ENCODE results near the gene CHRNA4. TPM values are rescaled to one million over a fixed set of nuclear protein-coding genes. Genes with fewer than 3 reads are reported as not detected.

The CHRNA4 gene
- total RNA-seq, 1 experiment from 2014 or later: 0.11 TPM

DNA sequence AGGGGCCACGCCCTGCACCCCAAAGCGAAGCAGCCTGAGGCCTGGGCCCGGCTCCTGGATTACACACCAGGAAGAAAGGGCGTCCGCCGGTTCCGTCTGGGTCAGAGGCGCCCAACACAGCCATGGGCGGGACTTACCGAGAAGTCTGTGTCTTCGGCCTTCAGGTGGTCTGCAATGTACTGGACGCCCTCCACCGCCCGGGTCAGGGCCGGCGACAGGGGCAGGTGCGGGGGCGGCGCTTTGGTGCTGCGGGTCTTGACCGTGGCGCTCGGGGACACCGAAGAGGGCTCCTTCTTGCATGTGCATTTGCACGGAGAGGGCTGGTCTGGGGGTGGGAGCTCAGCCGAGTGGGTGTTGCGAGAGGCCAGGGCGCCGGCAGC lies 11.6 kb downstream of the CHRNA4 start:
- intact Hi-C loops (cut with micrococcal nuclease; ENCODE audit: unreplicated experiment): no loop called here
- POLR2A ChIA-PET: no interaction called here
- Histone ChIP-seq H3K4me1 (peaks cover 10% of the 10 kb centered on the region; the same call in 1 of the 2 replicates), H3K4me3 (ENCODE audit: low read depth, low read length) (no peak overlapping the region), H3K27me3 (replicated peaks; ENCODE audit: control insufficient read depth, insufficient read depth, low read length) (no peaks in the 10 kb centered on the region), H3K9me3 (peaks cover 25% of the 10 kb centered on the region), H3K36me3 (ENCODE audit: control insufficient read depth, insufficient read depth, low read length) (no peaks in the 10 kb centered on the region)
- Mint-ChIP-seq H3K36me3 (ENCODE audit: insufficient read depth, unreplicated experiment) (no peaks in the 10 kb centered on the region), H3K4me1 (ENCODE audit: low read depth, unreplicated experiment) (no peaks in the 10 kb centered on the region), H3K27ac (ENCODE audit: unreplicated experiment) (no peak overlapping the region), H3K27me3 (ENCODE audit: insufficient read depth, unreplicated experiment) (peaks cover 3% of the 10 kb centered on the region), H3K4me3 (ENCODE audit: unreplicated experiment) (no peak overlapping the region), H3K9me3 (ENCODE audit: unreplicated experiment) (peaks cover 14% of the 10 kb centered on the region)
- no TSS peak for BruUV-seq (replicated peaks)
- DNase-seq: no peak
- TF ChIP-seq, protein P1, sequence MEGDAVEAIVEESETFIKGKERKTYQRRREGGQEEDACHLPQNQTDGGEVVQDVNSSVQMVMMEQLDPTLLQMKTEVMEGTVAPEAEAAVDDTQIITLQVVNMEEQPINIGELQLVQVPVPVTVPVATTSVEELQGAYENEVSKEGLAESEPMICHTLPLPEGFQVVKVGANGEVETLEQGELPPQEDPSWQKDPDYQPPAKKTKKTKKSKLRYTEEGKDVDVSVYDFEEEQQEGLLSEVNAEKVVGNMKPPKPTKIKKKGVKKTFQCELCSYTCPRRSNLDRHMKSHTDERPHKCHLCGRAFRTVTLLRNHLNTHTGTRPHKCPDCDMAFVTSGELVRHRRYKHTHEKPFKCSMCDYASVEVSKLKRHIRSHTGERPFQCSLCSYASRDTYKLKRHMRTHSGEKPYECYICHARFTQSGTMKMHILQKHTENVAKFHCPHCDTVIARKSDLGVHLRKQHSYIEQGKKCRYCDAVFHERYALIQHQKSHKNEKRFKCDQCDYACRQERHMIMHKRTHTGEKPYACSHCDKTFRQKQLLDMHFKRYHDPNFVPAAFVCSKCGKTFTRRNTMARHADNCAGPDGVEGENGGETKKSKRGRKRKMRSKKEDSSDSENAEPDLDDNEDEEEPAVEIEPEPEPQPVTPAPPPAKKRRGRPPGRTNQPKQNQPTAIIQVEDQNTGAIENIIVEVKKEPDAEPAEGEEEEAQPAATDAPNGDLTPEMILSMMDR (IDR thresholded peaks at IDR 0.05; ENCODE audit: insufficient read depth in 1 of 2, low read depth in 1 of 2, low read length in 1 of 2, severe bottlenecking in 1 of 2, unreplicated experiment in 1 of 2): no peak
- CTCF ChIA-PET: no interaction called here

DNA sequence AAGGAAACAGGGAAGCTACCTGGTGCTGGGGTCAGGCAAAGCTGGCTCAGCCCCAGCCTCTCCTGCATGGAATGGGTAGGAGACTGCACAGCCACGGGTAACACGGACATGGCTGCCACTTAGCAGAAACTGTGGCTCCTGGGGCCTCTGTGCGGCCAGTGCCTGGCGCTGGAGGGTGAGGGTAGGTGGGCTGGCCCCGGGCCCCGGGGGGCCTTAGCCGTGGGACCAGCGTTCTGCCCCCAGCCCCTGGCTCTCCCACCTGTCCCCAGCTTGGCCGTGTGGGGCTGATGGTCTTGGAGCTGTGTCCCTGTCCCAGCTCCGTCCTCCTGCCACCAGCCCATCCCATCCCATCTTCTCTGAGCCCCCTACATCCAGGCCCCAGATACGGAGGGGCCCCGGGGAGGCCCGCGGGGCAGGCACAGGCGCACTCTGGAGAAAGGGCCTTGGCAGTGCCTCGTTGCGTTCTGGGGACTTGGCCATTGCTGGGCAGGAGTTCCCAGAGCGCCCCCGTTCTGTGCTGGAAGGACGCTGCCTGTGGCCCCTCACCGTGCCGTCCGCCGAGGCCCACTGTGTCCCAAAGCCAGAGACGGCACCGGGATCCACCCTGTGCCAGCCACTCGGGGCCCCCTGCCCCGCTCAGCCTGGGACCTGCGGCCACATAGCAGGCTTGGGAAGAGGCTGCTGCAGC lies 12.2 kb downstream of the CHRNA4 start:
- BruUV-seq (replicated peaks): no TSS peak
- H3K27ac Mint-ChIP-seq (ENCODE audit: unreplicated experiment): no peak overlapping the region
- DNase-seq: no peak
- Histone ChIP-seq H3K9me3 (peaks cover 25% of the 10 kb centered on the region), H3K36me3 (ENCODE audit: control insufficient read depth, insufficient read depth, low read length) (no peaks in the 10 kb centered on the region), H3K4me3 (ENCODE audit: low read depth, low read length) (no peak overlapping the region), H3K4me1 (peaks cover 10% of the 10 kb centered on the region; the same call in 1 of the 2 replicates), H3K27me3 (replicated peaks; ENCODE audit: control insufficient read depth, insufficient read depth, low read length) (no peaks in the 10 kb centered on the region)
- TF ChIP-seq, protein P1 (IDR thresholded peaks at IDR 0.05; ENCODE audit: insufficient read depth in 1 of 2, low read depth in 1 of 2, low read length in 1 of 2, severe bottlenecking in 1 of 2, unreplicated experiment in 1 of 2): no peak
- H3K36me3 Mint-ChIP-seq (ENCODE audit: insufficient read depth, unreplicated experiment): no peaks in the 10 kb centered on the region
- intact Hi-C loops (cut with micrococcal nuclease; ENCODE audit: unreplicated experiment): no loop called here
- peaks cover 14% of the 10 kb centered on the region for H3K9me3 Mint-ChIP-seq (ENCODE audit: unreplicated experiment)
- peaks cover 5% of the 10 kb centered on the region for H3K27me3 Mint-ChIP-seq (ENCODE audit: insufficient read depth, unreplicated experiment)
- ChIA-PET CTCF (no interaction called here), POLR2A (no interaction called here)
- H3K4me1 Mint-ChIP-seq (ENCODE audit: low read depth, unreplicated experiment): no peaks in the 10 kb centered on the region
- H3K4me3 Mint-ChIP-seq (ENCODE audit: unreplicated experiment): no peak overlapping the region

DNA sequence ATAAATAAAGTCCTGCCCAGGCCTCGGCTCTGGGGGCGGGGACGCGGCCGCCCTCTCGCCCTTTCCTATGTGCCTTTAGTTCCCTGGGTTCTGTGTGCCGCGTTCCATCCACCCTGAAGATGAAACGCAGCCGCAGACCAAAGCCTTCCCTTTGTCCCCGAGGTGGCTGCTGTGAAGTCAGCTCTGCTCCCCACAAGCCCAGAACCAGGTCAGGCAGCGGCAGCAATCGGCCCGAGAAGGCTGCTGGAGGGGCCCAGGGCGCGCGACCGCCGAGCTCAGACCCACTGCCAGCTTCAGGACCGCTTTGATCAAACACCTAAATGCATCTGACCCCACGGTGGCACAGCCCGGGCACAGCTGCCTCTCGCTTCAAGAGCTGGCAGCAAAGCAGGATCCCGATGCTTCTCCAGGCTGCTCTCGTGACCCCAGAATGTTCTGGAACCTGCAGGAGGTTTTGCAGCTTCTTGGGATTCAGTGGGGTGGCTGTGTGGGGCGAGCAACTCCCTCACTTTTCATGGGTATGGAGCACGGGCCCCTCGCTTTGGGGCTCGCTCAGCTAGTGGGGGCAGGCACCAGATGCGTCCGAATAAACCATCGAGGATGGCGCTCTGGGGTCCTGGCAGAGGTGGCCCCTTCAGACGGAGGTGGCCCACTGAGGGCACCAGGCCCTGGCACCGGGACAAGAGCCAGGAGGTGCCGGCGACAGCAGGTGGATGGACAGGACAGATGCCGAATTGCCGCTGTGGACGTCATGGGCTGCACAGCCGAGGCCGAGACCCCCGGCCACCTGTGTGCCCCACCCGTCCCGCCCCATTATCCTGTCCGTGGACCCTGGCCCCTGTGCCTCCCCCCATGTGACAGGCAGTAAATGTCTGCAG lies 13.0 kb downstream of the CHRNA4 start:
- H3K27me3 Mint-ChIP-seq (ENCODE audit: insufficient read depth, unreplicated experiment): peaks cover 7% of the 10 kb centered on the region
- peaks cover 10% of the 10 kb centered on the region; the same call in 1 of the 2 replicates for H3K4me1 ChIP-seq
- H3K27ac Mint-ChIP-seq (ENCODE audit: unreplicated experiment): no peak overlapping the region
- BruUV-seq (replicated peaks): no TSS peak
- H3K4me1 Mint-ChIP-seq (ENCODE audit: low read depth, unreplicated experiment): no peaks in the 10 kb centered on the region
- H3K36me3 Mint-ChIP-seq (ENCODE audit: insufficient read depth, unreplicated experiment): no peaks in the 10 kb centered on the region
- H3K9me3 ChIP-seq: peaks cover 24% of the 10 kb centered on the region
- no peak overlapping the region for H3K4me3 ChIP-seq (ENCODE audit: low read depth, low read length)
- no peaks in the 10 kb centered on the region for H3K36me3 ChIP-seq (ENCODE audit: control insufficient read depth, insufficient read depth, low read length)
- H3K9me3 Mint-ChIP-seq (ENCODE audit: unreplicated experiment): peaks cover 14% of the 10 kb centered on the region
- CTCF ChIA-PET: no interaction called here
- intact Hi-C loops (cut with micrococcal nuclease; ENCODE audit: unreplicated experiment): no loop called here
- no peak for DNase-seq
- POLR2A ChIA-PET: no interaction called here
- TF ChIP-seq, protein P1 (IDR thresholded peaks at IDR 0.05; ENCODE audit: insufficient read depth in 1 of 2, low read depth in 1 of 2, low read length in 1 of 2, severe bottlenecking in 1 of 2, unreplicated experiment in 1 of 2): no peak
- no peak overlapping the region for H3K4me3 Mint-ChIP-seq (ENCODE audit: unreplicated experiment)
- H3K27me3 ChIP-seq (replicated peaks; ENCODE audit: control insufficient read depth, insufficient read depth, low read length): no peaks in the 10 kb centered on the region
